HFF-Myc (cell line): ENCODE measurements around the gene ZC3HAV1.
A peak's percentile ranks its signal among the peaks of the same experiment; 100 is the strongest.

Experiments
- DNase-seq: peaks from one replicate; pipeline ENCODE4 v3.0.0-alpha.2; 2011; ENCODE audit warnings: low read depth; ENCODE audit errors: extremely low read depth
- H3K4me3 ChIP-seq: replicated peaks from 2 replicates; pipeline ENCODE4 v1.5.1; 2011; ENCODE audit warnings: low read depth, mild to moderate bottlenecking, control low read depth, low read length
- CTCF ChIP-seq: IDR thresholded peaks from 2 replicates; pipeline ENCODE4 v1.5.1; 2012; ENCODE audit warnings: mild to moderate bottlenecking, low read depth, low read length, control low read depth; ENCODE audit errors: missing control alignments

The ZC3HAV1 gene

GRCh38 chr7:139114018-139114417, 4.5 kb upstream of the ZC3HAV1 start:
- TF ChIP-seq CTCF, result no peak
- H3K4me3 ChIP-seq, result no peak overlapping the region

GRCh38 chr7:139112741-139113250, 3.3 kb upstream of the ZC3HAV1 start:
- TF ChIP-seq CTCF, result no peak
- H3K4me3 ChIP-seq, result no peak overlapping the region
- DNase-seq, result no peak

More at GRCh38 chr7:139114018-139114417, 4.5 kb upstream of the ZC3HAV1 start:
- no peak for DNase-seq

- TF ChIP-seq CTCF, result no peak
- DNase-seq, result no peak
- no peak overlapping the region for H3K4me3 ChIP-seq
Measured at GRCh38 chr7:139112316-139112715, 2.8 kb upstream of the ZC3HAV1 start.

GRCh38 chr7:139111811-139112301, 2.3 kb upstream of the ZC3HAV1 start:
- no peak overlapping the region for H3K4me3 ChIP-seq
- DNase-seq, result no peak
- TF ChIP-seq CTCF, result no peak

GRCh38 chr7:139111147-139111546, 1.6 kb upstream of the ZC3HAV1 start:
- H3K4me3 ChIP-seq, result no peak overlapping the region
- TF ChIP-seq CTCF, result no peak
- no peak for DNase-seq

GRCh38 chr7:139109983-139110411, 477 bp upstream of the ZC3HAV1 start:
- DNase-seq, result no peak
- H3K4me3 ChIP-seq, result peak overlapping the region; percentile 92
- TF ChIP-seq CTCF, result no peak
